Prostate gland (tissue), 2 donors: ENCODE measurements around the gene C19orf44.

Source experiments
- POLR2A ChIP-seq: fragments of 450-650 bp; IDR thresholded peaks from one replicate; pipeline ENCODE4 v1.6.1; 2016; ENCODE audit warnings: antibody characterized with exemption, mild to moderate bottlenecking
- POLR2AphosphoS5 ChIP-seq: sonication (generic); formaldehyde crosslinking; IDR thresholded peaks from one replicate; pipeline ENCODE4 v1.6.1; 2017; ENCODE audit warnings: antibody characterized with exemption
- TF ChIP-seq, protein P1 (sequence below), 4 experiments: fragments of 200-600 bp in 2 of 4; fragments of 450-650 bp in 2 of 4; sonication (generic) in 2 of 4; IDR thresholded peaks; 1 replicate in 3 of 4; 2 replicates in 1 of 4; pipeline ENCODE4 v1.5.1; 2016 to 2019; ENCODE audit warnings: antibody characterized with exemption in 4 of 4, mild to moderate bottlenecking in 2 of 4, moderate library complexity in 2 of 4

DNA sequence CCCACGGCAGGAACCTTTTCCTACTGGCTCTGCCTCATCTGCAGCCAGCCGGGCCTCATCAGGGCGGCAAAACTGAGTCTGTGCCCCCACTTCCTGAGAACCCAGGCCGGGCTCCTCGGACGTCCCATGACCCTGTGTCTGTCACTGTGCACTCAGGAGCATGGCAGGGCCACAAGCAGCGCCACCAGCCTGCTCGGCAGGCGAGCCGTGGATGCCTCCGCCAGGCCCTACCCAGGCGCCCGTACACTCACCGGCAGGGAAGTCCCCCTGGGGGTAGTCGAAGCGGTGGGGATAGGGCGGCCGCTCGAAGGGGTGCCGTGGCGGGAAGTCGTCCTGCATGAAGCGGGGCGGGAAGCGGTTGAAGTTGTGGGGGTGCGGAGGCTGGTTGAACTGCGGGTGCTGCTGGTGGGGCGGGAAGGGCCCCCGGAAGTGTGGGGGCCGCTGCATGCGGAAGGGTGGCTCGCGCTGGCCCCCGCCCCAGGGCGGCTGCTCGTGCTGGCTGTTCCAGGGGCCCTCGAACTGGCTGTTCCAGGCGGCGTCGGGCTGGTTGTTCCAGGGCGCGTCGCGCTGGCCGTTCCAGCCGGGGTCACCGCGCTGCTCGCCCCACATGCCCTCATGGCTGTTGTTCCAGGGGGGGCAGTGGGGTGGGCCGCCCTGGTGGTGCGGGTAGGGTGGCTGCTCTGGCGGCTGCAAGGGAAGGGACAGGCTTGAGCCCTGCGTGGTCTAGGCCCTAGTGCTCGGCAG, 29.0 kb downstream of the C19orf44 start:
- TF ChIP-seq POLR2AphosphoS5 (no peak), POLR2A (no peak)
- TF ChIP-seq, protein P1, sequence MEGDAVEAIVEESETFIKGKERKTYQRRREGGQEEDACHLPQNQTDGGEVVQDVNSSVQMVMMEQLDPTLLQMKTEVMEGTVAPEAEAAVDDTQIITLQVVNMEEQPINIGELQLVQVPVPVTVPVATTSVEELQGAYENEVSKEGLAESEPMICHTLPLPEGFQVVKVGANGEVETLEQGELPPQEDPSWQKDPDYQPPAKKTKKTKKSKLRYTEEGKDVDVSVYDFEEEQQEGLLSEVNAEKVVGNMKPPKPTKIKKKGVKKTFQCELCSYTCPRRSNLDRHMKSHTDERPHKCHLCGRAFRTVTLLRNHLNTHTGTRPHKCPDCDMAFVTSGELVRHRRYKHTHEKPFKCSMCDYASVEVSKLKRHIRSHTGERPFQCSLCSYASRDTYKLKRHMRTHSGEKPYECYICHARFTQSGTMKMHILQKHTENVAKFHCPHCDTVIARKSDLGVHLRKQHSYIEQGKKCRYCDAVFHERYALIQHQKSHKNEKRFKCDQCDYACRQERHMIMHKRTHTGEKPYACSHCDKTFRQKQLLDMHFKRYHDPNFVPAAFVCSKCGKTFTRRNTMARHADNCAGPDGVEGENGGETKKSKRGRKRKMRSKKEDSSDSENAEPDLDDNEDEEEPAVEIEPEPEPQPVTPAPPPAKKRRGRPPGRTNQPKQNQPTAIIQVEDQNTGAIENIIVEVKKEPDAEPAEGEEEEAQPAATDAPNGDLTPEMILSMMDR (IDR thresholded peaks at IDR 0.05) = no peak
